IMR-90 (cell line): Measurements from ENCODE around the gene CELA2A.

ENCODE experiments used
- CEBPB ChIP-seq: IDR thresholded peaks from 2 replicates; pipeline ENCODE4 v1.6.1; 2012; ENCODE audit warnings: low read depth, low read length, improper control_type of control experiment
- CTCF ChIP-seq: conservative IDR thresholded peaks from 2 replicates; pipeline ENCODE4 v1.5.1; 2012; ENCODE audit warnings: mild to moderate bottlenecking, low read depth, low read length, improper control_type of control experiment
- MAZ ChIP-seq: IDR thresholded peaks from 2 replicates; pipeline ENCODE4 v1.6.1; 2012; ENCODE audit warnings: low read depth, mild to moderate bottlenecking, low read length, improper control_type of control experiment, moderate library complexity, borderline replicate concordance
- SMC3 ChIP-seq: fragments of 150-350 bp; IDR thresholded peaks from 2 replicates; pipeline ENCODE4 v1.6.1; 2016; ENCODE audit warnings: low read depth, mild to moderate bottlenecking, antibody characterized with exemption, low read length, moderate library complexity

- TF ChIP-seq SMC3 = no peak
- TF ChIP-seq CTCF = no peak
- no peak for TF ChIP-seq CEBPB
- no peak for TF ChIP-seq MAZ
These were observed 30.6 kb upstream of the CELA2A start for GRCh38 chr1:15425958-15426357.
